Stimulated activated naive CD8-positive, alpha-beta T cell treated with anti-CD3 and anti-CD28 coated beads, Interleukin-15, Interleukin-2, amounts not matched to agents 100 ng/mL and 50 ng/mL, for 24 hours (primary cell): ENCODE measurements around the gene CC2D1A.
"Not testable (repeated sequence)": the region's sequence is repeated elsewhere in the genome, so short reads cannot be mapped to it uniquely, and the experiment has no call there.

Source experiments
- H3K27ac Mint-ChIP-seq: one replicate; pipeline ENCODE4 v1.8.0; 2021; ENCODE audit warnings: mild to moderate bottlenecking, mixed read lengths
- H3K27me3 Mint-ChIP-seq: one replicate; pipeline ENCODE4 v1.8.0; 2021; ENCODE audit warnings: mixed read lengths
- H3K36me3 Mint-ChIP-seq: one replicate; pipeline ENCODE4 v1.8.0; 2021; ENCODE audit warnings: low read depth, mixed read lengths
- H3K4me1 Mint-ChIP-seq: one replicate; pipeline ENCODE4 v1.8.0; 2021; ENCODE audit warnings: low read depth, mixed read lengths
- H3K4me3 Mint-ChIP-seq: one replicate; pipeline ENCODE4 v1.8.0; 2021; ENCODE audit warnings: mild to moderate bottlenecking, mixed read lengths
- H3K9me3 Mint-ChIP-seq: one replicate; pipeline ENCODE4 v1.8.0; 2021; ENCODE audit warnings: mixed read lengths

The CC2D1A gene

DNA sequence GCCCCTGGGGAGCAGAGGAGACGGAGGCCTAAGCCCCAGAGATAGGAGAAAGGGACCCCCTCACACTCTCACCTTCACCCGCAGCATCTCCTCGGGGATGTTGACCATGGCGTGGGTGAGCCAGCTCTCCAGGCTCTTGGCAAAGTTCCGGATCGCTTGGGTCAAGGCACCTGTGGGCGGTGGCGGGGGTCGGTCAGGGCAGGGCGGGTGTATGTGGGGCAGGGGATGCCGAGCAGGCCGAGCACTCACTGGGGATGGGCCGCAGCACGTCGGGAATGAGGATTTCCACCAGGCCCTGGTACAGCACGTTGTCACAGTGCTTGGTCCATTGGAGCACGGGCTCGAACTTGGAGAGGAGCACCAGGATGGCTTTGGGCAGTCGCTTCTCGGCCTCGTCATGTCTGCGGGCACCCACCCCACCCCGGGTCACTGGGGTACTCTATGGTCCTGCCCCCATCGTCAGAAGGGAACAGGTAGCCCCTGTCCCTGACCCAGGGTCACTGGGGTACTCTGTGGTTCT, 59.4 kb downstream of the CC2D1A start:
- H3K27me3 Mint-ChIP-seq: no peaks in the 10 kb centered on the region
- peaks cover 12% of the 10 kb centered on the region for H3K36me3 Mint-ChIP-seq
- H3K4me1 Mint-ChIP-seq: no peaks in the 10 kb centered on the region
- no peak overlapping the region for H3K27ac Mint-ChIP-seq
- H3K4me3 Mint-ChIP-seq: no peak overlapping the region
- no peaks in the 10 kb centered on the region for H3K9me3 Mint-ChIP-seq

DNA sequence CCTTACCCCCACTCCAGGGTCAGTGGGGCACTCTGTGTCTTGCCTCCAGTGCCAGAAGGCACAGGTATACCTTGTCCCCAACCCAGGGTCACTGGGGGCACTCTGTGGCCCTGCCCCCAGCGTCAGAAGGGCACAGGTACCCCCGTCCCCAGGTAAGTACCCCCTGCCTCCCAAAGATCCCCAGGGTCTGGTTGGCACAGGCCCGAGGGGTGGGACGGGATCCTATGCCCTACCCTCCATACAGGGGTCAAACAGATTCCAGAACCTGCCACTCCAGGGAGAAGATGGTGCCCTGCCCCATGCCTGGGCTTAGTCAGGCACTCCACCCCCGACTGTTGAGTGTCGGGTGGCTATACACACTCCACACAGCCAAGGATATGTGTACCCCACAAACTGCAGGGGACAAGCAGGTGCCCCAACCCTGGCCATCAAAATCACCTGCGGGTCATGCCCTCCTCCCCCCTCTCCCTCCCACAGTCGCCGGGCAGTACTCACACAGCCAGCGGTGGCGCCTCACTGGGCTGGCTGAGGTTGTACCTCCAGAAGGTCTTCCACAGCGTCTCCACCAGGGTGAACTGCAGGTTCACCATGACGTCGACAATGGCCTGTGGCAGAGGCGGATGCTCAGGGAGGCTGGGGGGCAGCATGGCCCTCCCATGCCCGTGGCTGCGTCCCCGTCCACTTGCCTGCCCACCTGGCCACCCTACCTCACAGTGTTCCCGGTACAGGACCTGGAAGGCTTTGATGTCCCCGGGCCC, 60.1 kb downstream of the CC2D1A start:
- no peaks in the 10 kb centered on the region for H3K9me3 Mint-ChIP-seq
- H3K27me3 Mint-ChIP-seq: no peaks in the 10 kb centered on the region
- H3K4me3 Mint-ChIP-seq: no peak overlapping the region
- no peaks in the 10 kb centered on the region for H3K4me1 Mint-ChIP-seq
- peaks cover 12% of the 10 kb centered on the region for H3K36me3 Mint-ChIP-seq
- no peak overlapping the region for H3K27ac Mint-ChIP-seq

DNA sequence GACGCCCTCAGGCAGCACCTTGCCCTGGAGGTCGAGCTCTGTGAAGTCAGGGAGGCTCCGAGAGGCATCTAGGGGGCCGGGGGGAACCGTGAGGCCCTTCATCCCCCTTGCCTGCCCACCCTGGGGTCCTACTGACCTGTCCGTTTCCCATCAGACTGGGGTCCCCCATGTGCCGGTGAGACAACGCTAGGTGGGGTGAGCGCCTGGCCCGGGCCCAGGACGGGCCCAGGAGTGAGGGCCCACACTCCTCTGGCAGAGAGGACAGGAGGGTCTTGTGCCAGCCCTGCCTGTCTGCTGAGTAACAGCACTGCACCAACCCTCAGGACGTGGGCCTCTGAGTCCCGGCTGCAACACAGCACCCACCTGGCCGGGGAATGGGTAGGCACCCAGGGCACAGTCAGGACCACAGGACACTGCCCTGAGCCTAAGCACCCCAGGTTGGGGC, 60.7 kb downstream of the CC2D1A start:
- no peak overlapping the region for H3K27ac Mint-ChIP-seq
- H3K36me3 Mint-ChIP-seq: peaks cover 6% of the 10 kb centered on the region
- no peaks in the 10 kb centered on the region for H3K27me3 Mint-ChIP-seq
- H3K9me3 Mint-ChIP-seq: no peaks in the 10 kb centered on the region
- H3K4me1 Mint-ChIP-seq: no peaks in the 10 kb centered on the region
- H3K4me3 Mint-ChIP-seq: no peak overlapping the region

DNA sequence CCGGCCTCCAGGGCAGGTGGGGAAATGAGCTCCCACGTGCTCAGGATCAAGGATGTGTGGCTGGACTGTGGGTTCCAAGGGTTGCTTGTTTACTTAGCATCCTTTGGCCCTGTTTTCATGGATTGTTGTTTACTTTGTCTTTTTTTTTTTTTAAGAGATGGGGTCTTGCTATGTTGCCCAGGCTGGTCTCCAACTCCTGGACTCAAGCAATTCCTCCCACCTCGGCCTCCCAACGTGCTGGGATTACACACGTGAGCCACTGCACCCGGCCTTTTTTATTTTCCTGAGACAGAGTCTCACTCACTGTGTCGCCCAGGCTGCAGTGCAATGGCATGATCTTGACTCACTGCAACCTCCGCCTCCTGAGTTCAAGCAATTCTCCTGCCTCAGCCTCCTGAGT, 61.2 kb downstream of the CC2D1A start:
- not testable (repeated sequence) for H3K9me3 Mint-ChIP-seq, H3K36me3 Mint-ChIP-seq, H3K4me1 Mint-ChIP-seq, H3K27ac Mint-ChIP-seq, H3K4me3 Mint-ChIP-seq, H3K27me3 Mint-ChIP-seq

DNA sequence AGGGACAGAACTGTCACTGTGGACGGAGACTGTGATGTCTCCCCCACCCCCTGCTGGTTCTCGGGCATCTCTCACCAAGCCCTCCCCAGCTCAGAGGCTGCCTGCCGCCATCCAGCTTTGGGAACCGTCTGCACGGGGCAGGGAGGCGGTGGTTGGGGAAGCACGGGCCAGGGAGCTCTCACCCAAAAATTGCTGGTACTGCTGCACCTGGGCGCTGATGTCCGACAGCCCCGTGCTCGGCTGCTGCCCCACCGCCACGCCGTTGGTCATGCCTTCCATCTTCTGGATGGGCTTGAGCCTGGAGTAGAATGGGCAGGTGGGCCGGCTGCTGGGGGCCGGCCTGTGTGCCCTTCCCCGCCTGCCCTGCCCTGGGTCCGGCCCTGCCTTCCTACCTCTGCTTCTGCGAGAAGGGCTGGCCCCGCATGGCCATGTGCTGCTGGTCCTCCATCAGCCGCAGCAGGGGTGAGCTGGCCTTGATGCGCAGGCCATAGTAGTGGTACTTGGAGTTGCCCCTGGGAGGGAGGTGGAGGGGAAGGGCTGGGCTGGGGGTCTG, 62.5 kb downstream of the CC2D1A start:
- no peaks in the 10 kb centered on the region for H3K4me1 Mint-ChIP-seq
- no peaks in the 10 kb centered on the region for H3K27me3 Mint-ChIP-seq
- H3K27ac Mint-ChIP-seq: no peak overlapping the region
- peaks cover 6% of the 10 kb centered on the region for H3K36me3 Mint-ChIP-seq
- no peak overlapping the region for H3K4me3 Mint-ChIP-seq
- no peaks in the 10 kb centered on the region for H3K9me3 Mint-ChIP-seq

DNA sequence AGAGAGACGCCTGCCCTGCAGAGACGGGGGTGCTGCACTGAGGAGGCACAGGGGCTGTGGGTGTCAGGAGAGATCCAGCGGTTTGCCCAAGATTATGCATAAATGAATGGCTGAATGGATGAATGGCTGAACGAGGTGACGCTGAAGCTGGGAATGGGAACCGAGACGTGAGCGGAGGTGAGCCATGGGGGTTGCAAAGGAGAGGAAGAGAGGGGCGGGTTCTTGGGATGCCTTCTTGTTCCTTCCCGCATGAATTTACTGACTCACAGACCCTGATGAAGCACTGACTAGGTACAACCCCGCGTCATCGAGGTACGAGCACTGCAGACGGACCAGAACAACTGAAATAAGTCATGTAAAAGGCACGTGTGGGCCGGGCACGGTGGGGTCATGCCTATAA, 63.0 kb downstream of the CC2D1A start:
- no peak overlapping the region for H3K27ac Mint-ChIP-seq
- peaks cover 2% of the 10 kb centered on the region for H3K4me1 Mint-ChIP-seq
- peaks cover 6% of the 10 kb centered on the region for H3K36me3 Mint-ChIP-seq
- H3K4me3 Mint-ChIP-seq: no peak overlapping the region
- no peaks in the 10 kb centered on the region for H3K9me3 Mint-ChIP-seq
- no peaks in the 10 kb centered on the region for H3K27me3 Mint-ChIP-seq

DNA sequence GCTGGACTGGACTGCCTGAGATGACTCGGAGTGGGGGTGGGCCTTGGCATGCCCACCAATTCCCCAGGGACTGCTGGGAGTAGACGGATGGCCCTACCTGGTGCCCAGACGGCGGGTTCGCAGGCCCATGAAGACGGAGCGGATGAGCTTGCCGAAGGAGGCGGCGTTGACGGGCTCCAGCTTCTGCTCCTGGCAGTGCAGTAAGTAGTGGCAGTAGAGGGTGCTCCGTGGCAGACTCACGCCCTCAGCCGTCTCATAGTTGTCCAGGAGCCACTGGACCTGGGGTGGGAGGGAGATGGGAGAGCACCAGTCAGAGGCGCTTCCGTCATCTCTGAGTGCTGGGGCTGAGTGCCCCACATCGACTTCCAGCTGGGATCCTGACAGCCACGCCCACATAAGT, 63.9 kb downstream of the CC2D1A start:
- Mint-ChIP-seq H3K4me3 (no peak overlapping the region), H3K27ac (no peak overlapping the region), H3K27me3 (no peaks in the 10 kb centered on the region), H3K36me3 (peaks cover 11% of the 10 kb centered on the region), H3K9me3 (no peaks in the 10 kb centered on the region), H3K4me1 (peaks cover 5% of the 10 kb centered on the region)

DNA sequence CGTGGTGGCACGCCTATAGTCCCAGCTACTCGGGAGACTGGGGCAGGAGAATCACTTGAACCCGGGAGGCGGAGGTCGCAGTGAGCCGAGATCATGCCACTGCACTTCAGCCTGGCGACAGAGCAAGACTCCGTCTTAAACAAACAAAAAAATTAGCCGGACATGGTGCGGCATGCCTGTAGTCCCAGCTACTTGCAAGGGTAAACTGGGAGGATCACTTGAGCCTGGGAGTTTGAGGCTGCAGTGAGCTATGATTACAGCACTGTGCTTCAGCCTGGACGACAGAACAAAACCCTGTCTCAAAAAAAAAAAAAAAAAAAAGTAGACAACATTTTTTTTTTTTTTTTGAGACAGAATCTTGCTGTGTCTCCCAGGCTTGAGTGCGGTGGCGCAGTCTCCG, 65.9 kb downstream of the CC2D1A start:
- peaks cover 11% of the 10 kb centered on the region for H3K36me3 Mint-ChIP-seq
- H3K4me3 Mint-ChIP-seq, H3K27me3 Mint-ChIP-seq, H3K4me1 Mint-ChIP-seq, H3K27ac Mint-ChIP-seq, H3K9me3 Mint-ChIP-seq: not testable (repeated sequence)

DNA sequence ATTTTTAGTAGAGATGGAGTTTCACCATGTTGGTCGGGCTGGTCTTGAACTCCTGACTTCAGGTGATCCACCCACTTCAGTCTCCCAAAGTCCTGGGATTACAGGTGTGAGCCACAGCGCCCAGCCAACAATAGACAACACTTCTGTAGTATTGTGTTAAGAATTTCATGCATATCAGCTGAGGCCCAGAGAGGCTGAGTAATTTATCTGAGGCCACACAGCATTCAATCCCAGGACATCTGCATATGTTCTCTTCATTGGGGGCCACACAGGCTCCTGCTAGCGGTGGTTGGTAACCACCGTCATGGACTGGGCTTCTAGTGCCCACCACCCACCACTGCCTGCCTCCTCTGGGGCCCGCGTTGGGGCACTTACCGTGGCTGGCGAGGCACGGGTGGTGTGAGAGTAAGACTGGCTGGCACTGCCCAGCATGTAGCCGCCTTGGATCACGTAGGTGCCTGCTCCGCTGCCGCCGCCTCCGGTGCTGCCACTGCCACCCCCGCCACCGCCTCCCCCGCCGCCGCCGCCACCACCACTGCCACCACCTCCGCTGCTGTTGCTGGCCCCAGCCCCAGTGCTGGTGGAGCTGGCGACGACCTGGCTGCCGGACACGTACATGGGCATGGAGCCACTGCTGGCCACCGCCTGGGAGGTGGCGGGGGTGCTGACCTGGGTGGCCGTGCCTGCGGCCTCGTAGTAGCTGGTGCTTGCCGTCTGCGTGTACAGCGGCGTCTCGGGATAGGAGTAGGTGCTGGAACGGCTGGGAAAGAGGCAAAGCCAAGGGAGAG, 66.6 kb downstream of the CC2D1A start:
- Mint-ChIP-seq H3K4me1 (peaks cover 5% of the 10 kb centered on the region), H3K4me3 (no peak overlapping the region), H3K27ac (no peak overlapping the region), H3K36me3 (peaks cover 11% of the 10 kb centered on the region), H3K27me3 (no peaks in the 10 kb centered on the region), H3K9me3 (no peaks in the 10 kb centered on the region)

DNA sequence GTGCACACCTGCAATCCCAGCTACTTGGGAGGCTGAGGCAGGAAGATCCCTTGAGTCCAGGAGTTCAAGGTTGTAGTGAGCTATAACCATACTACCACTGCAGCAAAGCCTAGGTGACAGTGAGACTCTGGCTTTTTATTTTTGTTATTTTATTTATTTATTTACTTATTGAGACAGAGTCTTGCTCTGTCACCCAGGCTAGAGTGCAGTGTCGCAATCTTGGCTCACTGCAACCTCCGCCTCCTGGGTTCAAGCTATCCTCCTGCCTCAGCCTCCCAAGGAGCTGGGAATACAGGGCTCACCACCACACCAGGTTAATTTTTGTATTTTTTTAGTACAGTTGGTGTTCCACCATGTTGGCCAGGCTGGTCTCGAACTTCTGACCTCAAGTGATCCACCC, 67.5 kb downstream of the CC2D1A start:
- not testable (repeated sequence) for H3K4me1 Mint-ChIP-seq, H3K4me3 Mint-ChIP-seq, H3K27me3 Mint-ChIP-seq, H3K27ac Mint-ChIP-seq, H3K9me3 Mint-ChIP-seq
- peaks cover 11% of the 10 kb centered on the region for H3K36me3 Mint-ChIP-seq

DNA sequence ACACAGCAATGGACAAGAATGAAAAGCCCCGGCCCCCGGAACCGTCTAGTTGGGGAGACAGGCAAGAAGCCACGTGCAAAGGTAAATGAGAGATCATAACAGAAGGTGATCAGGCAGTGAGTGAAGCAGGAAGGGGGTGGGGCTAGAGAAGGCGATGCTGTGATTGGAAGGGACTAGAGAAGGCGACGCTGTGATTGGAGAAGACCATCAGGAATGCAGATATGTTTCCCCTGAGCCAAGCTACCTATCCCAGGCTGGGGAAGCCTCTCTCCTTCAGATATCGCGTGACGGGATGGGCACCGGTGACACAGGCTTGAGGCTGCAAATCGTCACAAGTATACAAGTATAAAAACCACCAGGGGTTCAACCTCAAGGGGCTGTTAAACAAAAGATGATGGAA, 68.1 kb downstream of the CC2D1A start:
- Mint-ChIP-seq H3K4me1 (peaks cover 5% of the 10 kb centered on the region), H3K9me3 (no peaks in the 10 kb centered on the region), H3K36me3 (peaks cover 8% of the 10 kb centered on the region), H3K27me3 (no peaks in the 10 kb centered on the region), H3K27ac (no peak overlapping the region), H3K4me3 (no peak overlapping the region)

DNA sequence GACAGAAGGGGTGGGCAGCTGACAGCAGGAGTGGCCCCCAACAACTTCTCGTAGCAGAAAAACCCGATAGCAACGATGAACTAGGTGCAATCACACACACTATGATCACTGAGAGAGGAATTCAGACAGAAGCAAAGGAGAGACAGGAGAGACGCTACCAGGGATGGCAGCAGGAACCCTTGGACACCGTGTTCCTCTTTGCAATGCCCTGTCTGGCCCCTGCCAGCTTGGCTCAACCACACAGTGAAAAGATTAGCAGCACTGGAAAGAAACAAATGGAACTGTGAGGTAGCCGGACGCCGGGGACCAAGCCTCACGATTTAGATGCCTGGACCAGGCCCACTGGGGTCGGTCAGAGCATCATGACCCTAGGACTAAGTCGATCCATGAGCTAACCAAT, 69.9 kb downstream of the CC2D1A start:
- no peak overlapping the region for H3K27ac Mint-ChIP-seq
- H3K4me3 Mint-ChIP-seq: no peak overlapping the region
- no peaks in the 10 kb centered on the region for H3K27me3 Mint-ChIP-seq
- H3K36me3 Mint-ChIP-seq: peaks cover 6% of the 10 kb centered on the region
- H3K4me1 Mint-ChIP-seq: peaks cover 12% of the 10 kb centered on the region
- H3K9me3 Mint-ChIP-seq: no peaks in the 10 kb centered on the region

DNA sequence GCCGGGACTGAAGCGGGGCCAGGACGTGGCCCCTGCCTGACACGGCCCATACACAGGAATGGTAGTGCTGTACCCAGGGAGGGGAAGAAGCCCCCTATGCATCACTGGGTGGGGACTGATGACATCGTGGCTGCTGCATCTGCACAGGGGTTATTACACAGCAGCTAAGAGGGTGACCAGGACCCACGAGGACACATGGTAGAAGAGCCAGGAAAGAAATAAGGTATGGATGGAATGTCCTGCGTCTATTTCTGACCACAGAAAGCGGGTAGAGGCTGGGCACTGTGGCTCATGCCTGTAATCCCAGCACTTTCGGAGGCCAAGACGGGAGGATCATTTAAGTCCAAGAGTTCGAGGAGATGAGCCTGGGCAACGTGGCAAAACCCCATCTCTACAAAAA, 70.4 kb downstream of the CC2D1A start:
- Mint-ChIP-seq H3K36me3 (peaks cover 6% of the 10 kb centered on the region), H3K27me3 (no peaks in the 10 kb centered on the region), H3K27ac (no peak overlapping the region), H3K9me3 (no peaks in the 10 kb centered on the region), H3K4me3 (no peak overlapping the region), H3K4me1 (peaks cover 12% of the 10 kb centered on the region)

DNA sequence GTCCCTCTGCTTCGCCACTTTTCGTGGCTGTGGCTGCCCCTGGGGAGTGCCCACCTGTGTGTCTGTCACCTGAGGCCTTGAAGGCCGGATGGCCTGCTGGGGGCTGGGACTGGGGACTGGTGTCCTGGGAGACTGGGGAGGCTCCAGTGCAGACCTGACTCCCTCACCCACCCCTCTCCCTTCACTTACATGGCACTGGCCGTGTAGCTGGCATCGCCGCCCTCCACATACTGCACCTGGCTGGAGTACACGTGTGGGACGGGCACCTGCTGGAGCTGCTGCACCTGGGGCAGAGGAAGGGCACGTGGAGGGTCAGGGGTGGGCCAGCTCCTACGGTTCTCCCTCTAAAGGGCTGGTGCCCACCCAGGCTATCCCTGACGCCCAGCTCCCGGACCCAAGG, 71.8 kb downstream of the CC2D1A start:
- H3K27ac Mint-ChIP-seq: no peak overlapping the region
- peaks cover 12% of the 10 kb centered on the region for H3K4me1 Mint-ChIP-seq
- peaks cover 6% of the 10 kb centered on the region for H3K36me3 Mint-ChIP-seq
- H3K27me3 Mint-ChIP-seq: no peaks in the 10 kb centered on the region
- H3K4me3 Mint-ChIP-seq: no peak overlapping the region
- no peaks in the 10 kb centered on the region for H3K9me3 Mint-ChIP-seq
